Keratinocyte (primary cell): ENCODE measurements around the gene SWT1. TPM values are rescaled to one million over a fixed set of nuclear protein-coding genes. Genes with fewer than 3 reads are reported as not detected.

Experiments used
- DNase-seq: peaks from one replicate; pipeline ENCODE4 v3.0.0-alpha.2; 2011; ENCODE audit warnings: low read depth, missing footprints, low spot score
- FAIRE-seq: peaks from 2 replicates; lab custom pipeline; 2011; peaks lifted over from hg19 to GRCh38; lab: Jason Lieb, UNC
- H2AFZ ChIP-seq: 2 replicates; pipeline ENCODE4 v1.6.0; 2012; ENCODE audit warnings: low read length, control low read depth, inconsistent platforms; ENCODE audit not compliant: control insufficient read depth
- H3K27ac ChIP-seq: 2 replicates; pipeline ENCODE4 v1.5.1; 2011; ENCODE audit warnings: low read length; ENCODE audit not compliant: control insufficient read depth, insufficient read depth
- H3K27me3 ChIP-seq: 3 replicates; pipeline ENCODE4 v1.6.0; 2011; ENCODE audit warnings: low read length; ENCODE audit not compliant: control insufficient read depth, insufficient read depth; ENCODE audit errors: extremely low read depth
- H3K36me3 ChIP-seq, 2 experiments: 2 replicates in 1 of 2; 3 replicates in 1 of 2; pipeline ENCODE4 v1.5.1; 2011; ENCODE audit warnings: low read length in 2 of 2, mild to moderate bottlenecking in 1 of 2; ENCODE audit not compliant: control insufficient read depth in 2 of 2, insufficient read depth in 2 of 2; ENCODE audit errors: extremely low read depth in 1 of 2
- H3K4me1 ChIP-seq: 3 replicates; pipeline ENCODE4 v1.5.1; 2011; ENCODE audit warnings: low read length; ENCODE audit not compliant: control insufficient read depth, insufficient read depth; ENCODE audit errors: extremely low read depth
- H3K4me2 ChIP-seq: 3 replicates; pipeline ENCODE4 v1.6.0; 2011; ENCODE audit warnings: low read depth, low read length; ENCODE audit not compliant: control insufficient read depth, insufficient read depth; ENCODE audit errors: extremely low read depth
- H3K4me3 ChIP-seq, 3 experiments: fragments of 200-600 bp in 1 of 3; sonication (generic) in 1 of 3; 2 replicates in 2 of 3; 3 replicates in 1 of 3; pipeline ENCODE4 v1.5.1; 2011 to 2016; ENCODE audit warnings: low read length in 3 of 3, mild to moderate bottlenecking in 3 of 3, control low read depth in 2 of 3, inconsistent platforms in 1 of 3, low read depth in 1 of 3, mixed read lengths in 1 of 3, mixed run types in 1 of 3, moderate library complexity in 1 of 3; ENCODE audit not compliant: control insufficient read depth in 2 of 3, insufficient read depth in 2 of 3; ENCODE audit errors: extremely low read depth in 1 of 3
- H3K79me2 ChIP-seq: 2 replicates; pipeline ENCODE4 v1.6.0; 2012; ENCODE audit warnings: low read length; ENCODE audit not compliant: control insufficient read depth, insufficient read depth
- H3K9ac ChIP-seq: 3 replicates; pipeline ENCODE4 v1.6.0; 2011; ENCODE audit warnings: low read length; ENCODE audit not compliant: control insufficient read depth, insufficient read depth; ENCODE audit errors: extremely low read depth
- H3K9me1 ChIP-seq: 3 replicates; pipeline ENCODE4 v1.6.0; 2011; ENCODE audit warnings: low read length; ENCODE audit not compliant: control insufficient read depth, insufficient read depth; ENCODE audit errors: extremely low read depth
- H3K9me3 ChIP-seq: 2 replicates; pipeline ENCODE4 v1.5.1; 2012; ENCODE audit warnings: low read depth, low read length; ENCODE audit not compliant: control insufficient read depth
- H4K20me1 ChIP-seq: 3 replicates; pipeline ENCODE4 v1.6.0; 2011; ENCODE audit warnings: low read length; ENCODE audit not compliant: control insufficient read depth, insufficient read depth; ENCODE audit errors: extremely low read depth
- CTCF ChIP-seq, 3 experiments: IDR thresholded peaks in 1 of 3; conservative IDR thresholded peaks in 1 of 3; optimal IDR thresholded peaks in 1 of 3; 2 replicates in 2 of 3; 3 replicates in 1 of 3; pipeline versions ENCODE3 to v1.5.1; 2011; ENCODE audit warnings: low read length in 3 of 3, mild to moderate bottlenecking in 3 of 3, moderate library complexity in 2 of 3, control low read depth in 1 of 3, inconsistent platforms in 1 of 3; ENCODE audit not compliant: insufficient read depth in 2 of 3; ENCODE audit errors: extremely low read depth in 1 of 3
- EZH2 ChIP-seq: IDR thresholded peaks from one replicate; pipeline ENCODE4 v1.6.1; 2012; ENCODE audit warnings: inconsistent platforms, mild to moderate bottlenecking, low read length, moderate library complexity
- dilution Hi-C: fragments of 300-500 bp; cut with MboI; formaldehyde crosslinking; loops from one replicate; pipeline ENCODE4 v1.7.0; 2020; ENCODE audit warnings: low sequenced_read_pairs; ENCODE audit not compliant: extremely low pct_ligation_motif_present
- polyA plus RNA-seq, 5 experiments: library from polyadenylated mRNA; depleted of rRNA in 3 of 5; stranded (reverse) in 3 of 5; stranded (forward) in 1 of 5; unstranded in 1 of 5; fragments of >200 nt; gene quantifications; 1 replicate in 1 of 5; 2 replicates in 3 of 5; 3 replicates in 1 of 5; pipeline versions ENCODE4 v1.2.1 to v1.2.3, GENCODE V29; 2011 to 2012; ENCODE audit warnings: missing spikeins in 2 of 5, low read depth in 1 of 5, low replicate concordance in 1 of 5

The SWT1 gene
- polyA plus RNA-seq, 1 donor (not counting 4 experiments of a cell fraction or from before 2014, with no cell fraction given) = 2.9 TPM

DNA sequence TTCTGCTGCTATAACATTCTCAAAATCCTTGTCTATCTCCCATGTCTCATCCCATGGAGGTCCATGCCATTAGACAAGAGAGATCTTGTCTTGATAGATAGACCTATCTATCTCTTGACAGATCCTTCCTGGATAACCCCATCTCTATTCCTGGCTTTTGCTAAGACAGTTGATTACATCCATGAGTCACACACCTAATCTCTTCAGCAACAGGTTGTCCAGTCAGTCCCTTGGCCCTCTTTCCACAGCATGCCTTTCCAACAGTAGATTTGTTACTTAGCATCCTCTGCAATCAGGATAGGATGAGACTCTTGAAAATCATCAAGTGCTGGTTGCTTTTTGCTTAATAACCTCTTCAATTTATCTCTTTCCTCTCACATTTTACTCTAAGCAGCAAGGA lies 46.8 kb upstream of the SWT1 start:
- Histone ChIP-seq H3K79me2 (no peaks in the 10 kb centered on the region), H2AFZ (no peak overlapping the region), H3K27me3 (no peaks in the 10 kb centered on the region), H3K36me3 (no peaks in the 10 kb centered on the region), H4K20me1 (no peaks in the 10 kb centered on the region), H3K4me2 (no peak overlapping the region), H3K27ac (no peak overlapping the region), H3K4me3 (no peak overlapping the region), H3K9me3 (no peaks in the 10 kb centered on the region), H3K9me1 (no peaks in the 10 kb centered on the region), H3K9ac (no peak overlapping the region), H3K4me1 (no peaks in the 10 kb centered on the region)
- dilution Hi-C loops = no loop called here
- no peak for FAIRE-seq
- no peak for DNase-seq
- TF ChIP-seq CTCF (optimal IDR thresholded peaks at IDR 0.05 in 1 of 3, IDR thresholded peaks at IDR 0.05 in 1 of 3, conservative IDR thresholded peaks at IDR 0.05 in 1 of 3; ENCODE audit: extremely low read depth in 1 of 3, insufficient read depth in 2 of 3, low read length in 3 of 3) = no peak
- no peak for TF ChIP-seq EZH2

DNA sequence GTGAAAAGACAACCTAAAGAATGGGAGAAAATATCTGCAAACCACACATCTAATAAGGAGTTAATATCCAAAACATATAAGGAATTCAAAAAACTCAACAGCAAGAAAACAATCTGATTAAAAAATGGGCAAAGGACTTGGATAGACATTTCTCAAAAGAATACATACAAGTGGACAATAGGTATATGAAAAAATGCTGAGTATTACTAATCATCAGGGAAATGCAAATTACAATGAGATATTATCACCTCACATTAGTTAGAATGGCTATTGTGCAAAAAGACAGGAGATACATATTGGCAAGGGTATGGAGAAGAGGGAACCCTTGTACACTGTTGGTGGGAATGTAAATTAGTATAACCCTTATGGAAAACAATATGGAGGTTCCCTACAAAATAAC lies 45.1 kb upstream of the SWT1 start:
- Histone ChIP-seq H3K9ac (no peak overlapping the region), H4K20me1 (no peaks in the 10 kb centered on the region), H3K27ac (no peak overlapping the region), H3K4me2 (no peak overlapping the region), H3K79me2 (no peaks in the 10 kb centered on the region), H3K27me3 (no peaks in the 10 kb centered on the region), H3K4me3 (no peak overlapping the region), H2AFZ (no peak overlapping the region), H3K4me1 (no peaks in the 10 kb centered on the region), H3K36me3 (no peaks in the 10 kb centered on the region), H3K9me1 (no peaks in the 10 kb centered on the region), H3K9me3 (no peaks in the 10 kb centered on the region)
- dilution Hi-C loops = no loop called here
- FAIRE-seq (no peak), DNase-seq (no peak)
- TF ChIP-seq CTCF (optimal IDR thresholded peaks at IDR 0.05 in 1 of 3, IDR thresholded peaks at IDR 0.05 in 1 of 3, conservative IDR thresholded peaks at IDR 0.05 in 1 of 3; ENCODE audit: extremely low read depth in 1 of 3, insufficient read depth in 2 of 3, low read length in 3 of 3) (no peak), EZH2 (no peak)
